GM18870 (cell line): ENCODE measurements around the gene ZSCAN30.

Source experiments
- ATAC-seq: cut with Tn5 transposase; IDR thresholded peaks from one replicate; pipeline ENCODE4 v1.9.1; 2021; ENCODE audit warnings: moderate library complexity; ENCODE audit not compliant: unreplicated experiment

The ZSCAN30 gene

DNA sequence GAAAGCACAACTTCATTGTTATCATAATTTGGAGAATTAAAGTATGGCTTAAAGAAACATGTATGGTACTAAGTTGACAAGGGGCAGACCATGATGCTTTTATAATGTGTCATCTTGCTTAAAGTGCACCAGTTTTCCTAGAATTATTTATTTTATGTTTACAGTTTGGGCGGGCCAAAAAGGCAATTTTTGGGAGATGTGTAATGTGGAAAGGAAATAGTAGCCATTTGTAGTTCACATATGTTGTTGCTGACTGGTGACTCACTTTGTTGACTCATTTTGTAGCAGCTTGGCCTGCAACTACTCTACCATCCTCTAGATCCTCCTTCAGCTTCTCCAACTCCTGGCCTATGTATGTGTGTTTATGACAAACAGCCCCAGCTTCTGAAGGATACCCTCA lies 7.7 kb downstream of the ZSCAN30 start:
- no peak for ATAC-seq

DNA sequence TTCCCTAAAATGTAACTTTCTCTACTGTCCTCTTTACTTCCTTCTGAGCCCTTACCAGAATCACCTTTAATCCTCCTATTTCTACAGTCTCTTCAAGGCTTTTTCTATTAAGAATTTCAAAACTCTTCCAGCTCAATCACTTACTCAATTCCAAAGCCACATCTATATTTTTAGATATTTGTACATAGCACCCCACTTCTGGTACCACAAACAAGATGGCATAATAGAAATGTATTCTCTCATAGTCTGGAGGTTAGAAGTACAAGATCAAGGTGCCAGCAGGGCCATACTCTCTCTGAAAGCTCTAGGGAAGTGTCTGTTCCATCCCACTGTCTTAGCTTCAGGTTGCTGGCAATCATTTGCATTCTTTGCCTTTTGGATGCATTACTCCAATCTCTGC lies 11.1 kb downstream of the ZSCAN30 start:
- ATAC-seq = no peak

GRCh38 chr18:35278085-35278484 lies 11.9 kb downstream of the ZSCAN30 start:
- no peak for ATAC-seq

- ATAC-seq = no peak
These were observed 12.4 kb downstream of the ZSCAN30 start for GRCh38 chr18:35277633-35278032.

GRCh38 chr18:35276267-35276666 lies 13.8 kb downstream of the ZSCAN30 start:
- ATAC-seq = no peak

GRCh38 chr18:35271656-35272055 lies 18.4 kb downstream of the ZSCAN30 start:
- no peak for ATAC-seq

DNA sequence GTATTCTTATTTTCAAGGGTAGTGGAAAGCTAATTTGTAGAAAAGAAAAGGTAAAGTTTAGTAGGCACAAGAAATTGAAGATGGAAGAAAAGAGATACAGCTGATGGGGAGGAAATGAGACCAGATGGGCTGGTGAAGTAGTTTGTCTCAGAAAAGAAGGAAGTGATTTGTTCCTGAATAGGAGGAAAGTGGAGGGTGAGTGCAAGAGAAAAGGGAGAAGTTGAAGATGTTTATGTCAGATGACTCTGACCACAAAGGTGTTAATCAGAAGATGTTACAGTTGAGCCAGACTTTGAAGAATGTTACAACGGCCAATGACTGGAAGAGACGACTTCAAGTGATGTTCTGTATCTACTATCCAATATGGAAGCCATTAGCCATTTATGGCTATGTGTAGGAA lies 21.2 kb downstream of the ZSCAN30 start:
- no peak for ATAC-seq

- no peak for ATAC-seq
These were observed 22.2 kb downstream of the ZSCAN30 start for GRCh38 chr18:35267809-35268208.

DNA sequence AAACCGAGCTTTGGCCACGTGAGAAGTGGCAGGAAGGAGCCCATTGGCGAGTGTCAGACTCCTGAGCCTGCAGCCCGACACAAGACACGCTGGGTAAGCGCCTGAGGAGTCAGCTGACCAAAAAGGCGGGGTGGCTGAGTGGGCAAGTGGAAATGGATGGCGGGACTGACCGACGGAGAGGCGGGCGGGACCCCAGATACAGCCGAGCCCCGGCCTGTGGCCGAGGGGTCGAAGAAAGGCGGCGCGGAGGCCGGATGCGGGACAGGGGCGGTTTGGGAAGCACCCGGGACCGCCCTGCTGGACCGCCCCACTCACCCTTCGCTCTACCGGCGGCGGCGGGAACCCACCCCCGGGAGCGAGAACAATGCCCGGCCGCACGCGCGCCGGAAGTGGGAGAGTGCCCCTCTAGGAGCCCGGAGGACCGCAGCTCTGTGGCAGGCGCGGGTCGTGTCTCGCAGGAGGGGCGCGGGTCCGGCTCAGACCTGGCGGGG lies 22.8 kb downstream of the ZSCAN30 start:
- peak; percentile 48 for ATAC-seq

DNA sequence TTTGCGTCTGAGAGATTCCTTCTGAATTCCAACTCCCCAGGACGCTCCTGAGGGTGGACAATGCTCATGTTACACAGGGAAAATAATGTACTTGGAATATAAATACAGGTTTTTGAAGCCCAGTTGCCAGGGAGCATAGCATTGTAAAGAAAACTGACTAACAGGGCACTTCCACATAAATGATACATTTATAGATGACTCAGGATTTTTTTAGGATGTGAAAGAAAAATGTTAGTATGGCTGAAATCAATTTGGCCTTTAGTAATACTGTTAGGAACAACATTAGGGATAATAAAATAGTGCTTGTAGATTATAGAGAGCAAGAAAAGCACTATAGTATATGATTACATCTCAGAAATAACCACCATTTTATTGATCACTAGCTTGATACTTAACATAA lies 25.6 kb downstream of the ZSCAN30 start:
- ATAC-seq = no peak

DNA sequence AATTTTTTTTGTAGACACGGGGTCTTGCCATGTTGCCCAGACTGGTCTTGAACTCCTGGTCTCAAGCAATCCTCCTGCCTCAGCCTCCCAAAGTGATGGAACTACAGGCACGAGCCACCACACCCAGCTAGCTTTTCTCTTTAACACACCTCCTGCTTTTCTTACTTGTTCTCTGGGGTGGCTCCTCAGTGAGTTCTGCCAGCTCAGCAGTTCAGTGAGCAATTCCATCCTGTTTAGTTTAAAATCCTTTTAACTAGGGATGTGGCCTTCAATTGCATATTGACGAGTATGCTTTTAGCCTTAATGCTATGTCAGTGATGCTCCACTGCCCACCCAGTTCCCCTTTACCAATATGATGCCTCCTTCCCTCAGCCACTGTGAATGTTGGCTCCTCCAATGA lies 33.1 kb downstream of the ZSCAN30 start:
- no peak for ATAC-seq

DNA sequence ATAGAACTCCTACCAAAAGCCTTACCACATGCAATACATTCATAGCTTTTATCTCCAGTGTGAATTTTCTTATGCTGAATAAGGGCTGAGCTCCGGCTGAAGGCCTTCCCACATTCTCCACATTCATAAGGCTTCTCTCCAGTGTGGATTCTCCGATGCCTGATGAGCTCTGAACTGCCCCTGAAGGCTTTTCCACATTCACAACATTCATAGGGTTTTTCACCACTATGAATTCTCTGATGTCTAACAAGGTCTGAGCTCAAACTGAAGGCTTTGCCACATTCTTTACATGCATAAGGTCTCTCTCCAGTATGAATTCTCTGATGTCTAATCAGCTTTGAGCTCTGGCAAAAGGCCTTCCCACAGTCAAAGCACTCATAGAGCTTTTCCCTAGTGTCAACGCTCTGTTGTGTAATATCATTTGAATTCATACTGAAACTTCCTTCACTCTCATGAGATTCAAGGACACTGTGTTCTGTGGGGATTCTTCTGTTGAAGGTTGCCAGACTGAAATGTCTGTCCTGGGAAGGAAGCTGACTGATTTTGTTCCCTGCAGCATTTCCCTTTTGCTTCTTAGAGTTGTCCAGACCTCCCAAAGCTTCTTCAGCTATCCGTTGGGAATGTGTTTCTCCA lies 36.3 kb downstream of the ZSCAN30 start:
- no peak for ATAC-seq

GRCh38 chr18:35252466-35252865 lies 37.6 kb downstream of the ZSCAN30 start:
- no peak for ATAC-seq

DNA sequence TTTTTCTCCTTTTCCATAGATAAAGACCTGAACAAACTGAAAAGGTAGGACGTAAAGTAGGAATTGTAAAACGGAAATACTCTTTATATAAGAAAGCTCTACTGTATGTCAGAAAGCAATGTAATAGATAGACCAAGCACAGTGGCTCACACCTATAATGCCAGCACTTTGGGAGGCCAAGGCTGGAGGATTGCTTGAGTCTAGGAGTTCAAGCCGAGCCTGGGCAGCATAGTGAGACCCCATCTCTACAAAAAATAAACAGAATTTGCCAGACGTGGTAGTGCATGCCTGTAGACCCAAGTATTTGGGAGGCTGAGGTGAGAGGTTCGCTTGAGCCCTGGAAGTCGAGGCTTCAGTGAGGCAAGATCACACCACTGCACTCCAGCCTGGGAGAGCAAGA lies 41.6 kb downstream of the ZSCAN30 start:
- ATAC-seq = no peak

DNA sequence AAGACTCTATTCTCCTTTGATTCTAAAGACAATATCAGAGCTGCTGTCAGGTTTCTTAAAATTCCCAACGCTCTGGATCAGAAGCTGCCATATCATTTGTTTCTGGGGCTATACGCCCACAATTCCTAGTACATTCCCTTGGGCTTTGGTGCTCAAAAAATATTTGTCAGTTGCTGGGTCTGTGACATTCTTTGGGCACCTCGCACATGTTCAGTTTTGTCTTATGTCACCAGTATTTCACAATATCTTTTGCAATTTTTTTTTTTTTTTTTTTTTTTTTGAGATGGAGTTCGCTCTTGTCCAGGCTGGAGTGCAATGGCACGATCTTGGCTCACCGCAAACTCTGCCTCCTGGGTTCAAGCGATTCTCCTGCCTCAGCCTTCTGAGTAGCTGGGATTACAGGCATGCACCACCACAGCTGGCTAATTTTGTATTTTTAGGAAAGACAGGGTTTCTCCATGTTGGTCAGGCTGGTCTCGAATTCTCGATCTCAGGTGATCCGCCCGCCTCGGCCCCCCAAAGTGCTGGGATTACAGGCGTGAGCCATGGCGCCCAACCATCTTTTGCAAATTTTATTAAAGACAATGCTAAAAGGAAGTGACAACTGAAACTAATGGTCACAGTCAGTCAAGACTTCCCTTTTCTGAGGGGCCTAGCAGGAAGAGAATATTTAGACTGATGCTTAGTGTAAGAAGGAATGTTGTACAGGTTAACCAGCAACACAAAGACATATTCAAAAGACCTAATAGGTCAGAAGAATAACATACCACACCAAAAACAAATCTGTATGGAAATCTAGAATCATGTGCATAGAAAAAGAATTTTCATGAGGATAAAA lies 42.4 kb downstream of the ZSCAN30 start:
- ATAC-seq = no peak

- no peak for ATAC-seq
These were observed 43.2 kb downstream of the ZSCAN30 start for GRCh38 chr18:35246831-35247230.

- no peak for ATAC-seq
These were observed 44.2 kb downstream of the ZSCAN30 start for GRCh38 chr18:35245719-35246317.

DNA sequence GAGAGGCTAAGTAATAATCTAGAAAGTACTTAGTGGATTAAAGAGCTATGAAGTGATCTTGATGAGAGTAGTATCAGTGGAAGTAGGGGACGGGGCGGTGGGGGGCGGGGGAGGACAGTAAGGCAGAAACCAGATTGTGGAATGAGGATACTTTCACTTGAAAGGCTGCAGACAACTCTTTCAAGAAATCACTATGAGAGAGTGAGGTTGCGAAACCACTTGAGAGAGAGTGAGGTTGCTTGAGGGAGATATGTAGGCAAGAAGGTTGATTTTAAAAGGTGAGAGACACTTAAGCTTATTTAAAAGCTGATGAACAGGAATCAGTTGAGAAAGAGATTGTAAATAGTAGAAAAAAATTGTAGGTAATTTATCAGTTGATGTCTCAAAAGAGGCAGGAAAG lies 45.4 kb downstream of the ZSCAN30 start:
- ATAC-seq = no peak

DNA sequence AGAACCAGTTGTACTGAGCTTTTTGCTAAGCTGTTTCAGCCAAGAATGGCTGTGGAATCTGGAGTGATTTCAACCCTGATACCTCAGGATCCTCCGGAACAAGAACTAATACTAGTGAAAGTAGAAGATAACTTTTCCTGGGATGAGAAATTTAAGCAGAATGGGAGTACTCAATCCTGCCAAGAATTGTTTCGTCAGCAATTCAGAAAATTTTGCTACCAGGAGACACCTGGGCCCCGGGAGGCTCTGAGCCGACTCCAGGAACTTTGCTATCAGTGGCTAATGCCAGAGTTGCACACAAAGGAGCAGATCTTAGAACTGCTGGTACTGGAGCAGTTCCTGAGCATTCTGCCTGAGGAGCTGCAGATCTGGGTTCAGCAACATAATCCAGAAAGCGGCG lies 47.6 kb downstream of the ZSCAN30 start:
- ATAC-seq = no peak

GRCh38 chr18:35241448-35241804 lies 48.6 kb downstream of the ZSCAN30 start:
- ATAC-seq = peak; percentile 11

GRCh38 chr18:35240664-35241447 lies 49.2 kb downstream of the ZSCAN30 start, which contains the start of gene ZNF397:
Gene ZNF397 (plus strand): TSS chr18:35241034. CDS start chr18:35242471, 1,437 bp downstream.
- ATAC-seq = peak; percentile 93
